Stimulated activated naive CD8-positive, alpha-beta T cell treated with anti-CD3 and anti-CD28 coated beads, Interleukin-15, Interleukin-2, amounts not matched to agents 100 U/mL and 50 U/mL, for 24 hours (primary cell): ENCODE data around the gene TTF2.
"Not testable (repeated sequence)": the region's sequence is repeated elsewhere in the genome, so short reads cannot be mapped to it uniquely, and the experiment has no call there.

Experiments
- ATAC-seq: fragments of 150-1000 bp; cut with Tn5 transposase; one replicate; pipeline ENCODE4 v1.10.0; 2021
- DNase-seq: peaks from one replicate; pipeline ENCODE4 v3.0.0; 2021

TTF2 gene

GRCh38 chr1:117093870-117094621, 33.9 kb downstream of the TTF2 start:
- DNase-seq (peak; percentile 31), ATAC-seq (peak; percentile 85)

- no peak for DNase-seq
These were observed 34.9 kb downstream of the TTF2 start for GRCh38 chr1:117094841-117095604.

GRCh38 chr1:117096951-117097408, 36.9 kb downstream of the TTF2 start:
- no peak for ATAC-seq
- DNase-seq, result no peak

More at GRCh38 chr1:117094841-117095604, 34.9 kb downstream of the TTF2 start:
- ATAC-seq, result no peak

- DNase-seq (no peak), ATAC-seq (no peak)
These were observed 37.3 kb downstream of the TTF2 start for GRCh38 chr1:117097443-117097842.

GRCh38 chr1:117098287-117098890, 38.3 kb downstream of the TTF2 start:
- DNase-seq (no peak), ATAC-seq (no peak)

- DNase-seq, result no peak
- ATAC-seq, result no peak
These were observed 41.2 kb downstream of the TTF2 start for GRCh38 chr1:117101334-117101733.

- not testable (repeated sequence) for ATAC-seq, DNase-seq
These were observed 41.7 kb downstream of the TTF2 start for GRCh38 chr1:117101858-117102257.

- DNase-seq (no peak), ATAC-seq (no peak)
These were observed 44.9 kb downstream of the TTF2 start for GRCh38 chr1:117104986-117105385.

- no peak for DNase-seq
These were observed 45.6 kb downstream of the TTF2 start for GRCh38 chr1:117105722-117106121.

GRCh38 chr1:117106478-117106877, 46.4 kb downstream of the TTF2 start:
- DNase-seq, result no peak
- ATAC-seq, result peak; percentile 41

More at GRCh38 chr1:117105722-117106121, 45.6 kb downstream of the TTF2 start:
- no peak for ATAC-seq

- ATAC-seq (no peak), DNase-seq (no peak)
These were observed 47.2 kb downstream of the TTF2 start for GRCh38 chr1:117107364-117107763.

GRCh38 chr1:117110774-117111173, 50.6 kb downstream of the TTF2 start:
- ATAC-seq, result no peak
- no peak for DNase-seq

GRCh38 chr1:117112047-117112717, 52.1 kb downstream of the TTF2 start:
- DNase-seq, result no peak
- ATAC-seq, result no peak

- no peak for ATAC-seq
These were observed 53.1 kb downstream of the TTF2 start for GRCh38 chr1:117113199-117113598.

GRCh38 chr1:117114877-117115276, 54.8 kb downstream of the TTF2 start:
- DNase-seq (no peak), ATAC-seq (no peak)

More at GRCh38 chr1:117113199-117113598, 53.1 kb downstream of the TTF2 start:
- DNase-seq, result no peak

- DNase-seq (no peak), ATAC-seq (no peak)
These were observed 56.1 kb downstream of the TTF2 start for GRCh38 chr1:117116090-117116783.

GRCh38 chr1:117116784-117117130, 56.6 kb downstream of the TTF2 start:
- ATAC-seq (no peak), DNase-seq (no peak)

- ATAC-seq (no peak), DNase-seq (no peak)
These were observed 57.6 kb downstream of the TTF2 start for GRCh38 chr1:117117697-117118096.

- ATAC-seq (no peak), DNase-seq (no peak)
These were observed 58.0 kb downstream of the TTF2 start for GRCh38 chr1:117118137-117118536.

GRCh38 chr1:117119144-117119543, 59.0 kb downstream of the TTF2 start:
- ATAC-seq, DNase-seq: not testable (repeated sequence)

GRCh38 chr1:117120774-117121588, 60.9 kb downstream of the TTF2 start:
- DNase-seq (no peak), ATAC-seq (no peak)
